Trophoblast cell (in vitro differentiated cells and primary cell): ENCODE measurements around the gene TPH2.

ENCODE experiments used
- DNase-seq, 2 donors: peaks; one replicate each; pipeline ENCODE4 v3.0.0-alpha.2; 2016
- H2AFZ ChIP-seq: 2 replicates; pipeline ENCODE4 v1.6.1; 2013; ENCODE audit warnings: low read length, moderate library complexity, mild to moderate bottlenecking; ENCODE audit not compliant: insufficient read depth, poor library complexity
- H2AK5ac ChIP-seq: 2 replicates; pipeline ENCODE4 v1.6.1; 2013; ENCODE audit warnings: mild to moderate bottlenecking, low read length
- H2BK120ac ChIP-seq: 2 replicates; pipeline ENCODE4 v1.6.1; 2013; ENCODE audit warnings: low read length, mild to moderate bottlenecking, moderate library complexity; ENCODE audit not compliant: insufficient read depth, poor library complexity
- H2BK12ac ChIP-seq: 2 replicates; pipeline ENCODE4 v1.6.1; 2013; ENCODE audit warnings: mild to moderate bottlenecking, low read length, moderate library complexity
- H2BK5ac ChIP-seq: 2 replicates; pipeline ENCODE4 v1.6.1; 2013; ENCODE audit warnings: low read length, low read depth, moderate library complexity, mild to moderate bottlenecking; ENCODE audit not compliant: poor library complexity
- H3K14ac ChIP-seq: 2 replicates; pipeline ENCODE4 v1.6.1; 2013; ENCODE audit warnings: mild to moderate bottlenecking, low read length
- H3K18ac ChIP-seq: 2 replicates; pipeline ENCODE4 v1.6.1; 2013; ENCODE audit warnings: mild to moderate bottlenecking, low read length
- H3K23ac ChIP-seq: 2 replicates; pipeline ENCODE4 v1.6.1; 2013; ENCODE audit warnings: low read length
- H3K27ac ChIP-seq: 2 replicates; pipeline ENCODE4 v1.5.1; 2013; ENCODE audit warnings: low read depth, mild to moderate bottlenecking, inconsistent platforms, low read length, moderate library complexity
- H3K27me3 ChIP-seq: 2 replicates; pipeline ENCODE4 v1.6.1; 2013; ENCODE audit warnings: inconsistent platforms, mild to moderate bottlenecking, low read length, moderate library complexity; ENCODE audit not compliant: insufficient read depth
- H3K36me3 ChIP-seq, 2 experiments: 1 replicate in 1 of 2; 2 replicates in 1 of 2; pipeline ENCODE4 v1.6.1; 2013; ENCODE audit warnings: low read length in 2 of 2, mild to moderate bottlenecking in 2 of 2, moderate library complexity in 1 of 2; ENCODE audit not compliant: insufficient read depth in 2 of 2, control insufficient read depth in 1 of 2
- H3K4ac ChIP-seq: 2 replicates; pipeline ENCODE4 v1.6.1; 2013; ENCODE audit warnings: low read depth, mild to moderate bottlenecking, low read length, moderate library complexity
- H3K4me1 ChIP-seq, 2 experiments: 1 replicate in 1 of 2; 2 replicates in 1 of 2; pipeline ENCODE4 v1.6.1; 2013; ENCODE audit warnings: low read length in 2 of 2, mild to moderate bottlenecking in 2 of 2, moderate library complexity in 1 of 2; ENCODE audit not compliant: insufficient read depth in 2 of 2, control insufficient read depth in 1 of 2
- H3K4me2 ChIP-seq: 2 replicates; pipeline ENCODE4 v1.6.1; 2013; ENCODE audit warnings: inconsistent platforms, mild to moderate bottlenecking, low read length, moderate library complexity
- H3K4me3 ChIP-seq: 2 replicates; pipeline ENCODE4 v1.5.1; 2013; ENCODE audit warnings: mild to moderate bottlenecking, low read depth, low read length, inconsistent platforms
- H3K79me1 ChIP-seq: one replicate; pipeline ENCODE4 v1.6.1; 2013; ENCODE audit warnings: low read length
- H3K79me2 ChIP-seq: 2 replicates; pipeline ENCODE4 v1.6.1; 2013; ENCODE audit warnings: low read length, mild to moderate bottlenecking; ENCODE audit not compliant: control insufficient read depth, insufficient read depth, poor library complexity
- H3K9ac ChIP-seq: 2 replicates; pipeline ENCODE4 v1.6.1; 2013; ENCODE audit warnings: mild to moderate bottlenecking, low read length
- H3K9me3 ChIP-seq: 2 replicates; pipeline ENCODE4 v1.6.1; 2013; ENCODE audit warnings: low read depth, mild to moderate bottlenecking, control low read depth, inconsistent platforms, low read length; ENCODE audit not compliant: insufficient read depth
- H4K12ac ChIP-seq: 2 replicates; pipeline ENCODE4 v1.6.1; 2013; ENCODE audit warnings: low read depth, mild to moderate bottlenecking, low read length, moderate library complexity
- H4K8ac ChIP-seq: 2 replicates; pipeline ENCODE4 v1.6.1; 2013; ENCODE audit warnings: low read depth, mild to moderate bottlenecking, low read length, moderate library complexity
- H4K91ac ChIP-seq: one replicate; pipeline ENCODE4 v1.6.1; 2013; ENCODE audit warnings: low read depth, mild to moderate bottlenecking, low read length, moderate library complexity
- WGBS: extraction: QIAGEN DNeasy Blood & Tissue Kit; methylation state at CpG from one replicate; pipeline ENCODE4 v1.1.7; 2013; ENCODE audit warnings: missing lambda C conversion rate; ENCODE audit not compliant: insufficient read length, insufficient coverage; ENCODE audit errors: extremely low coverage; 5-methylcytosine and 5-hydroxymethylcytosine counted together

TPH2 gene

DNA sequence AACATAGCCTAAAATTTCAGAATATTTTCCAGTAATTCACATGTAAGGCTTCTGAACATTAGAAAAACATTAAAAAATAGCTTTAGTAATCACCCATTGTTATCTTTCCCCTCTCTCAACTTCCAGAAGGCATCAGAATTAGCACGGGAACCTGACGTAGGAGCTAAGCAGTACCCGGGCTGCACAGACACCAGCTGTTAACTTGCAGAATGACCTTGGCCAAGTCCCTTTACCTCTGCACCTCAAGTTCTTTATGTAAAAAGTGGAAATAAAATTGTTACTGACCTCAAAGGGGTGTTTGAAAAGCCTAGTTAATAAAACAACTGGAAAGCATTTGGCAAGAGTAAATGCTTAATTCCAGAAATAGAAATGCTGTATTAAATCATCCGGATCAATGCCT lies 7.2 kb downstream of the TPH2 start:
- H2AK5ac ChIP-seq = no peak overlapping the region
- no peaks in the 10 kb centered on the region for H3K27me3 ChIP-seq
- no peak overlapping the region for H3K4ac ChIP-seq

DNA sequence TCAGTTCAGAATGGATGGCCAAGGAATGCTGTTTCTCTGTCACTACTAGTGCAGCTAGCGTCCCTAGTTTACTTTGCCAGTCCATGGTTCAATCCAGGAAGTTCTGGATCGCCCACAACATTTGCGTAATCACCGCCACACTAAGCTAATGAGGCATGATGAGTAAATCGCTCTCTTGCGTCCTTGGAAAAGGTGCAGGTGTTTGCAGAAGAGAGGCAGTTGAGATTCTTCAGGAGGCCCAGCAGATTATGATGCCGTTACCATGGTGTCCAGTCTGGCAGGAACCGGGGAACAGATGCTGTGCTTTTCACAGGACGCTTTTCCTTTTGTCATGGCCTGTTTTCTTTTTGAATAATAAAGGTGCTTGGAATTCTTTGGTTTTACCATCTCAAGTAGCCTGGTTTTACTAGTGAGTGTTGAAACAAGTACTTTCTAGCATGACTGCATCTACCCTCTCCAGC lies 9.0 kb downstream of the TPH2 start:
- Histone ChIP-seq H2BK120ac (no peak overlapping the region), H3K27me3 (no peaks in the 10 kb centered on the region), H3K4ac (no peak overlapping the region), H3K4me1 (peaks cover 0 to 2% of the 10 kb centered on the region in 2 experiments), H3K9me3 (no peaks in the 10 kb centered on the region), H3K79me2 (no peaks in the 10 kb centered on the region), H3K23ac (no peak overlapping the region), H3K18ac (no peak overlapping the region), H3K36me3 (no peaks in the 10 kb centered on the region), H4K91ac (no peak overlapping the region), H3K9ac (no peak overlapping the region), H3K79me1 (no peaks in the 10 kb centered on the region), H3K4me2 (no peak overlapping the region), H2BK5ac (no peak overlapping the region), H3K27ac (no peak overlapping the region), H4K8ac (no peak overlapping the region), H3K4me3 (no peak overlapping the region), H2AFZ (no peak overlapping the region), H3K14ac (no peak overlapping the region), H2BK12ac (no peak overlapping the region), H4K12ac (no peak overlapping the region), H2AK5ac (no peak overlapping the region)
- peak; percentile 30 to 55 for DNase-seq
- no CpG with 5 or more reads among the region's 9 CpGs for WGBS

More for the DNA sequence above, 7.2 kb downstream of the TPH2 start:
- H3K36me3 ChIP-seq = no peaks in the 10 kb centered on the region
- no peak overlapping the region for H2BK12ac ChIP-seq
- no CpG with 5 or more reads among the region's 4 CpGs for WGBS
- no peak for DNase-seq
- H4K12ac ChIP-seq = no peak overlapping the region
- no peaks in the 10 kb centered on the region for H3K9me3 ChIP-seq
- H3K4me2 ChIP-seq = no peak overlapping the region
- no peak overlapping the region for H3K23ac ChIP-seq
- no peak overlapping the region for H3K14ac ChIP-seq
- H3K4me3 ChIP-seq = no peak overlapping the region
- no peaks in the 10 kb centered on the region for H3K79me1 ChIP-seq
- no peak overlapping the region for H2AFZ ChIP-seq
- no peak overlapping the region for H3K9ac ChIP-seq
- H3K4me1 ChIP-seq = peaks cover 0 to 2% of the 10 kb centered on the region in 2 experiments
- no peak overlapping the region for H2BK5ac ChIP-seq
- H4K8ac ChIP-seq = no peak overlapping the region
- H3K79me2 ChIP-seq = no peaks in the 10 kb centered on the region
- H2BK120ac ChIP-seq = no peak overlapping the region
- no peak overlapping the region for H3K27ac ChIP-seq
- H3K18ac ChIP-seq = no peak overlapping the region
- no peak overlapping the region for H4K91ac ChIP-seq

DNA sequence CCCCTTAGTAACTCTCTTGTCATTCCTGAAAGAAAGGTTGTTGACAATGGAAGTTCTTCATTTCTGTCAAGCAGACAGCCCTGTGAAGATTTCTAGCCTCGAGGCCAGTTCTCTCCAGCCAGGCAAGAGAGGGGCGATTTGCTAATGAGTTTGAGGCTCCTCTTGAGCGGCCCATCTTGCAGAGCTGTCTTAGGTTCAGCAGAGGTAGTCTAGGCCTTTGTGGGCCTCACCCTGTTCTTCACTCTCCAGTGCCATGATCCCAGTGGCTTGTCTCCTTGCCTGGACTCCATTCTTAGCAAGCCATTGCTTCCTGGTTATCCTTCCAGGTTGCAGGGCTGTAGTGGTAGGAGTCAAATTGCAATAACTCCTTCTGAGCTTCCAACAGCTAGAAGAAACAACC lies 9.7 kb downstream of the TPH2 start:
- Histone ChIP-seq H3K18ac (no peak overlapping the region), H3K23ac (no peak overlapping the region), H2AFZ (no peak overlapping the region), H4K8ac (no peak overlapping the region), H3K79me2 (no peaks in the 10 kb centered on the region), H3K4ac (no peak overlapping the region), H3K14ac (no peak overlapping the region), H3K27me3 (no peaks in the 10 kb centered on the region), H4K91ac (no peak overlapping the region), H3K9ac (no peak overlapping the region), H2BK5ac (no peak overlapping the region), H2AK5ac (no peak overlapping the region), H3K36me3 (no peaks in the 10 kb centered on the region), H3K79me1 (no peaks in the 10 kb centered on the region), H3K4me3 (no peak overlapping the region), H3K4me2 (no peak overlapping the region), H2BK12ac (no peak overlapping the region), H3K27ac (no peak overlapping the region), H4K12ac (no peak overlapping the region), H3K9me3 (no peaks in the 10 kb centered on the region), H2BK120ac (no peak overlapping the region), H3K4me1 (peaks cover 0 to 2% of the 10 kb centered on the region in 2 experiments)
- no CpG with 5 or more reads among the region's 3 CpGs for WGBS
- DNase-seq = no peak

- no peaks in the 10 kb centered on the region for H3K36me3 ChIP-seq
- no peak overlapping the region for H4K91ac ChIP-seq
- H3K27me3 ChIP-seq = no peaks in the 10 kb centered on the region
- H3K23ac ChIP-seq = no peak overlapping the region
- no peak overlapping the region for H3K9ac ChIP-seq
- no peaks in the 10 kb centered on the region for H3K9me3 ChIP-seq
- no peak overlapping the region for H4K12ac ChIP-seq
- H2BK5ac ChIP-seq = no peak overlapping the region
- H4K8ac ChIP-seq = no peak overlapping the region
- H3K14ac ChIP-seq = no peak overlapping the region
- DNase-seq = no peak
- H3K18ac ChIP-seq = no peak overlapping the region
- H3K79me2 ChIP-seq = no peaks in the 10 kb centered on the region
- H3K4ac ChIP-seq = no peak overlapping the region
- H2BK120ac ChIP-seq = no peak overlapping the region
- H3K4me2 ChIP-seq = no peak overlapping the region
- peaks cover 2 to 5% of the 10 kb centered on the region in 2 experiments for H3K4me1 ChIP-seq
- no peak overlapping the region for H3K4me3 ChIP-seq
- no peaks in the 10 kb centered on the region for H3K79me1 ChIP-seq
- no peak overlapping the region for H3K27ac ChIP-seq
- no peak overlapping the region for H2AK5ac ChIP-seq
- WGBS = no CpG with 5 or more reads among the region's 3 CpGs
- no peak overlapping the region for H2BK12ac ChIP-seq
- no peak overlapping the region for H2AFZ ChIP-seq
These were observed 11.0 kb downstream of the TPH2 start for GRCh38 chr12:71949646-71950045.
